PC-9 (cell line): ENCODE measurements around the gene CDC5L. TPM values are rescaled to one million over a fixed set of nuclear protein-coding genes. Genes with fewer than 3 reads are reported as not detected.
A peak's percentile ranks its signal among the peaks of the same experiment; 100 is the strongest.

Source experiments
- BruUV-seq: library from RNA; stranded (reverse); fragments of 400-500 nt; replicated peaks from 2 replicates; lab custom pipeline; 2021; lab: Mats Ljungman, UMichigan
- CTCF ChIA-PET: fragments of 300-600 bp; sonication (Branson Sonifier 250); formaldehyde crosslinking; loops from one replicate; lab custom pipeline; 2022; ENCODE audit warnings: antibody characterized with exemption; lab: Charles Lee
- POLR2A ChIA-PET: fragments of 300-600 bp; sonication (Branson Sonifier 250); formaldehyde crosslinking; loops from one replicate; lab custom pipeline; 2022; ENCODE audit warnings: antibody characterized with exemption; ENCODE audit not compliant: unreplicated experiment; lab: Charles Lee
- DNase-seq, 2 experiments: peaks; one replicate each; pipeline versions ENCODE4 v3.0.0 to v3.0.0-alpha.2; 2015 to 2022; ENCODE audit warnings: mixed read lengths in 1 of 2
- H2AFZ ChIP-seq: fragments of 200-600 bp; sonication (generic); 2 replicates; pipeline ENCODE4 v1.8.1; 2017; ENCODE audit warnings: antibody characterized with exemption
- H3F3A ChIP-seq: fragments of 200-600 bp; sonication (generic); 2 replicates; pipeline ENCODE4 v1.8.1; 2017; ENCODE audit warnings: antibody characterized with exemption, mild to moderate bottlenecking, low read depth; ENCODE audit not compliant: insufficient read depth
- H3K27ac ChIP-seq: fragments of 200-600 bp; sonication (generic); 2 replicates; pipeline ENCODE4 v1.6.1; 2016; ENCODE audit warnings: mixed run types
- H3K27me3 ChIP-seq: fragments of 200-600 bp; sonication (generic); 2 replicates; pipeline ENCODE4 v1.6.1; 2016; ENCODE audit warnings: low read depth, mixed run types; ENCODE audit not compliant: insufficient read depth
- H3K36me3 ChIP-seq: fragments of 200-600 bp; sonication (generic); 2 replicates; pipeline ENCODE4 v1.6.1; 2016; ENCODE audit warnings: low read depth, mixed run types
- H3K4me1 ChIP-seq: fragments of 200-600 bp; sonication (generic); replicated peaks from 2 replicates; pipeline ENCODE4 v1.6.1; 2016; ENCODE audit warnings: mixed run types; ENCODE audit not compliant: insufficient read depth
- H3K4me2 ChIP-seq: fragments of 200-600 bp; sonication (generic); 2 replicates; pipeline ENCODE4 v1.6.1; 2017; ENCODE audit warnings: mixed run types
- H3K4me3 ChIP-seq: fragments of 200-600 bp; sonication (generic); 2 replicates; pipeline ENCODE4 v1.6.1; 2016; ENCODE audit warnings: mixed run types
- H3K79me2 ChIP-seq: fragments of 200-600 bp; sonication (generic); 2 replicates; pipeline ENCODE4 v1.6.1; 2017; ENCODE audit warnings: low read depth, mixed run types
- H3K9me2 ChIP-seq: fragments of 200-600 bp; sonication (generic); 2 replicates; pipeline ENCODE4 v1.8.1; 2017; ENCODE audit warnings: mild to moderate bottlenecking; ENCODE audit not compliant: insufficient read depth
- H3K9me3 ChIP-seq: fragments of 200-600 bp; sonication (generic); 2 replicates; pipeline ENCODE4 v1.8.1; 2016; ENCODE audit warnings: low read depth; ENCODE audit not compliant: insufficient read depth
- H4K20me1 ChIP-seq: fragments of 200-600 bp; sonication (generic); 2 replicates; pipeline ENCODE4 v1.8.1; 2017; ENCODE audit not compliant: insufficient read depth
- EZH2 ChIP-seq: fragments of 200-600 bp; sonication (generic); IDR thresholded peaks from 2 replicates; pipeline ENCODE4 v1.8.0; 2017; ENCODE audit warnings: antibody characterized with exemption, low read depth
- intact Hi-C: fragments of 100-400 bp; cut with micrococcal nuclease; formaldehyde crosslinking; loops from one replicate; pipeline ENCODE4 v1.10.0; 2022; ENCODE audit not compliant: unreplicated experiment
- total RNA-seq: library from RNA; stranded (reverse); gene quantifications from 2 replicates; pipeline ENCODE4 v1.2.3, GENCODE V29; 2021
- TF ChIP-seq, protein P1 (sequence below): fragments of 200-600 bp; sonication (generic); conservative IDR thresholded peaks from 2 replicates; pipeline ENCODE4 v1.6.1; 2017; ENCODE audit warnings: mixed run types, antibody characterized with exemption, mild to moderate bottlenecking, moderate library complexity

Gene CDC5L
- total RNA-seq, 1 experiment from 2014 or later = 24.0 TPM

GRCh38 chr6:44495036-44495901 is 107.8 kb downstream of the CDC5L start:
- Histone ChIP-seq H3K4me3 (no peak overlapping the region), H3K27ac (no peak overlapping the region), H3K9me2 (no peaks in the 10 kb centered on the region), H3K4me2 (peak overlapping the region; percentile 24), H3K27me3 (no peaks in the 10 kb centered on the region), H3K9me3 (no peaks in the 10 kb centered on the region), H3F3A (peaks cover 11% of the 10 kb centered on the region; the same call in 1 of the 2 replicates), H3K4me1 (peaks cover 34% of the 10 kb centered on the region), H3K79me2 (no peaks in the 10 kb centered on the region), H3K36me3 (no peaks in the 10 kb centered on the region), H2AFZ (0 out of 2 replicates have a peak overlapping the region, but pooled peaks have one; percentile 5), H4K20me1 (no peaks in the 10 kb centered on the region)
- BruUV-seq = no TSS peak
- peak; percentile 45 to 48 for DNase-seq
- ChIA-PET POLR2A (no interaction called here), CTCF (interaction anchor here (0.6 to 2.1 kb wide), 3 partner anchors 20 to 135 kb away, joined by 3 to 21 read pairs (median 4); no protein-coding TSS in a partner anchor)
- TF ChIP-seq, protein P1, sequence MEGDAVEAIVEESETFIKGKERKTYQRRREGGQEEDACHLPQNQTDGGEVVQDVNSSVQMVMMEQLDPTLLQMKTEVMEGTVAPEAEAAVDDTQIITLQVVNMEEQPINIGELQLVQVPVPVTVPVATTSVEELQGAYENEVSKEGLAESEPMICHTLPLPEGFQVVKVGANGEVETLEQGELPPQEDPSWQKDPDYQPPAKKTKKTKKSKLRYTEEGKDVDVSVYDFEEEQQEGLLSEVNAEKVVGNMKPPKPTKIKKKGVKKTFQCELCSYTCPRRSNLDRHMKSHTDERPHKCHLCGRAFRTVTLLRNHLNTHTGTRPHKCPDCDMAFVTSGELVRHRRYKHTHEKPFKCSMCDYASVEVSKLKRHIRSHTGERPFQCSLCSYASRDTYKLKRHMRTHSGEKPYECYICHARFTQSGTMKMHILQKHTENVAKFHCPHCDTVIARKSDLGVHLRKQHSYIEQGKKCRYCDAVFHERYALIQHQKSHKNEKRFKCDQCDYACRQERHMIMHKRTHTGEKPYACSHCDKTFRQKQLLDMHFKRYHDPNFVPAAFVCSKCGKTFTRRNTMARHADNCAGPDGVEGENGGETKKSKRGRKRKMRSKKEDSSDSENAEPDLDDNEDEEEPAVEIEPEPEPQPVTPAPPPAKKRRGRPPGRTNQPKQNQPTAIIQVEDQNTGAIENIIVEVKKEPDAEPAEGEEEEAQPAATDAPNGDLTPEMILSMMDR = no peak
- no peak for TF ChIP-seq EZH2
- intact Hi-C loops = no loop called here

DNA sequence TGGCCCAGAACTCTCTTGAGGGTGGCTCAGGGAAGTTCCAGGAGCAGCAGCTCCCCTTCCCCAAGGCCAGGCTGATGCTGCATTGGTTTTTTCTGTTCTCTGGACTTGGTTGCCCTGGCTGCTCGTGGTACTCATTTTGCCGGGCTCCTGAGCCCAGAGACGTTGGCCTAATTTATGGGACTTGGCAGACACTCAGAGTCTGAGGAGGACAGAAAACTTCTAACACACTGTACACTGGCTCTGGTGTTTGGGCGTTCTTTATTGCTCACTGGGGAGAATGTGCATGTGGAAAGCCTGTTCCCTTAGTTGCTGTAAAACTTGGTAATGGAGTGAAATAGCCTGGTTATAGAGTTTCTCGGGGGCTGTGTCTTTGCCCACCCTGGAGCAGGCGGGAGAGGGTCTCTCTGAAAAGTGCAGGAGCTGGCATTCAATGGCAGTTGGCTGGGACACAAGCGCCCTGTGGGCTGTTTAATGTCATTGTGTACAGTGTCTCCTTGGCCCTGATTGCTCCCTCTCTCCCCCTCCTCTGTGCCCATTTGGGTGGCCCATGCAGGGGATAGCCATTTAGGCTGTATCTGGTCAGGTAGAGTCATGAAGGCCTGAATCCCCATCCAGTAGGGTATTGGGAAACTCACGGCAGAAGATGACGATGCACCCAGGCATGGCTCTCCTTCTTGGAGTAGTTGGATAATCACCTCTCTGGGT is 109.3 kb downstream of the CDC5L start:
- peaks cover 5% of the 10 kb centered on the region; the same call in 1 of the 2 replicates for H3F3A ChIP-seq
- ChIA-PET POLR2A (no interaction called here), CTCF (no interaction called here)
- H3K79me2 ChIP-seq = no peaks in the 10 kb centered on the region
- H3K9me3 ChIP-seq = no peaks in the 10 kb centered on the region
- no TSS peak for BruUV-seq
- H3K27ac ChIP-seq = no peak overlapping the region
- TF ChIP-seq, protein P1 = no peak
- no peak for TF ChIP-seq EZH2
- no peak overlapping the region for H3K4me2 ChIP-seq
- no peaks in the 10 kb centered on the region for H3K27me3 ChIP-seq
- no peaks in the 10 kb centered on the region for H3K9me2 ChIP-seq
- H3K36me3 ChIP-seq = no peaks in the 10 kb centered on the region
- intact Hi-C loops = no loop called here
- no peak overlapping the region for H2AFZ ChIP-seq
- no peak overlapping the region for H3K4me3 ChIP-seq
- no peak for DNase-seq
- no peaks in the 10 kb centered on the region for H4K20me1 ChIP-seq
- H3K4me1 ChIP-seq = peaks cover 27% of the 10 kb centered on the region

- H2AFZ ChIP-seq = no peak overlapping the region
- no peaks in the 10 kb centered on the region for H3K79me2 ChIP-seq
- no peak overlapping the region for H3K27ac ChIP-seq
- H4K20me1 ChIP-seq = no peaks in the 10 kb centered on the region
- intact Hi-C loops = no loop called here
- ChIA-PET POLR2A (no interaction called here), CTCF (no interaction called here)
- no peaks in the 10 kb centered on the region for H3K9me3 ChIP-seq
- peaks cover 5% of the 10 kb centered on the region; the same call in 1 of the 2 replicates for H3F3A ChIP-seq
- H3K27me3 ChIP-seq = no peaks in the 10 kb centered on the region
- no TSS peak for BruUV-seq
- H3K9me2 ChIP-seq = no peaks in the 10 kb centered on the region
- H3K4me2 ChIP-seq = no peak overlapping the region
- no peak for DNase-seq
- no peaks in the 10 kb centered on the region for H3K36me3 ChIP-seq
- no peak overlapping the region for H3K4me3 ChIP-seq
- TF ChIP-seq EZH2 = no peak
- TF ChIP-seq, protein P1 = no peak
- H3K4me1 ChIP-seq = peaks cover 27% of the 10 kb centered on the region
Observed at GRCh38 chr6:44497807-44498206, 110.3 kb downstream of the CDC5L start.
